RPMI8226 (cell line): ENCODE data around the gene VCL.
A peak's percentile ranks its signal among the peaks of the same experiment; 100 is the strongest.
"Not testable (repeated sequence)": the region's sequence is repeated elsewhere in the genome, so short reads cannot be mapped to it uniquely, and the experiment has no call there.

Experiments used
- DNase-seq: peaks from one replicate; pipeline ENCODE4 v3.0.0-alpha.2; 2015

VCL gene

GRCh38 chr10:74113546-74113945 lies 115.6 kb downstream of the VCL start:
- DNase-seq = no peak

- no peak for DNase-seq
Measured at GRCh38 chr10:74114041-74114448, 116.1 kb downstream of the VCL start.

GRCh38 chr10:74117738-74118137 lies 119.8 kb downstream of the VCL start:
- DNase-seq = no peak

- no peak for DNase-seq
Measured at GRCh38 chr10:74118804-74119203, 120.9 kb downstream of the VCL start.

DNA sequence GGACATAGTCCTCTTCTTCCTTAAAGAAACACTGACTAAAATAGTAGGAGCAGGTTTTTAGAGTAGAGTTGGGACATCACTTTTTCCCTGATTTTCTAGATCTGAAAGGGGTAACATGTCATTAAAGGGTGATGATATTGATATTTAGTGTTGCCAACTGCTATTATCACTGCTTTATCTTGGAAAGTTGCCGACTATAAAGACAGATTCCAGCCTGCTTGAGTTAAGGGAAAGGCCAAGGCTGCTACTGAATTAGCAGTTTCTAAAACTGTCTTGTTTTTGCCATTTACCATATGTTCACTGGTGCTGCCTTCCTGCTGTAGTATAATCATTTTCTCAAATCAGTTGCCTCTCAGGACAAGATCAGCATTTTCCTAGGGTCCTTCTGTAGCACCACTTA lies 123.0 kb downstream of the VCL start:
- DNase-seq = no peak

- no peak for DNase-seq
Measured at GRCh38 chr10:74121368-74121767, 123.5 kb downstream of the VCL start.

GRCh38 chr10:74122060-74122459 lies 124.1 kb downstream of the VCL start:
- DNase-seq = no peak

DNA sequence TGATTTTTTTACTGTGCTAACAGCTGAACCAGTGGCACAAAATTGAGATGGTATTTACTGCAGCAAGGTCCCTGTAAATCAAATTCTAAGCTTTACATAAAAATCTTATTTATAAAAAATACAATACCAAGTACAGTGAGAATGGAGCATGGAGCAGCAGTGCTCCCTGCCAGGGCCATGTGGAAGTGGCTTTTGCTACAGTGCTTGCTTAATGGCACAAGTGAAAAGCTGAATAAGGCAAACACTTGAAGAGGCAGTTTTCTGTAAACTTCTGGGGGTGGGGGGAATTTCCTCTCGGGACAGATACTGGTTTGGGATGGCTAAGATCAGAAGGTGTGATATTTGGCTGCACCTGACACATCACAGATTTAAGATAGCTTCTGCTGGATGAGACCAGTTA lies 125.2 kb downstream of the VCL start:
- DNase-seq = no peak

DNA sequence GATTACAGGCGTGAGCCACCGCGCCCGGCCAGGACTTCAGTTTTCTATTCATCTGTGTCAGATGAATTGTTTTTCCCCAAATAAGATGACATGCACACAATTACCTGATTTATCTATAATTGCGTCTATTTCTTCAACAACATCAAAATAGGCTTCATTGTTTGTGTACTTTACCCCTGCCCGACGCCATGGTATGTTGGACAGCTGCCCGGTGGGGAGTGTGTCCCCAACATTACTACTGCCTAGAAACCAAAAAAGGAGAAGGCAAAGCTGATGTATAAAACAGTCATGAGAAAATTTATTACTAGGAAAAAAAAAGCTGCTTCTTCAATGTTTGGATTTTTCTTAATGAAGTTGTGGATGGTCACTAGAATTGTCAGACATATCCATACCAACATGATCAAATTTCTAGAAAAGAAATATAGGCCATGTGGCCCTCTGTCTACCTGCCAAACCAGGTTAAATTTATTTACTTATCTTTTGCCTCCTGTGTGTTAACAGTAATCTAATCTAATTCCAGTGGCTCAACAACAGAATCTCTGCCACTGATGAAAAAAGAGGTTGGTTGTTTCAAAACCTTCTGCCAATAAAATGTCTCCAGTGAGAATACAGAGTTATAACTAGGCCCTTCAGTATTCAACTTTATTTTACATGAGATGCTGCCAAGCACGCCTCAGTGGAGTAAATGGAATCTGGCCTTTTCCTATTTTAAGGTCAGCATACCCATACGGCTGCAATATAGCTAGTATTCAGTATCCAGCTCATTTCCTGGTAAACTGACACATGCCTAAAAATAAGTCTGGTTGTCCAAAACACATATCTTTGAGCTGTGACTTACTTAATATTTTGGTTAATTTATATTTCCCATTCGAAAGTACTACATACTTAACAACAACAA lies 136.3 kb downstream of the VCL start:
- no peak for DNase-seq

DNA sequence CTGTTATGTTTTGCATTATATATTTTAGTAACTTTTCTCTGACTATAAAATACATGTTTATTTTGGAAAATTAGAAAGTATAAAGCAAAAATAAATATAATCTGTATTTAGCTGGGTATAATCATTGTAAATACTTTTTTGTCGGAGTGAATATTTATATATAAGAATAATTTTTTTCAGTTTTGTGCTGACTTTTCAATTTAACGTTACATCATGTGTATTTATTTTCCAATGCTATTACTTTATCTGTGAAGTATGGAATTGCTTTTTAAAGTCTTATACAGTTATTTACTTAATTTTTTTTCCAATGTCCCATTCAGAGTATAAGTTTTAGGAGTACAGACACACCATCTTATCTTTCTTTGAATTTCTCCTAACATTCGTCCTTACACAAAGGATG lies 137.5 kb downstream of the VCL start:
- no peak for DNase-seq

- no peak for DNase-seq
Measured at GRCh38 chr10:74137992-74138391, 140.1 kb downstream of the VCL start.

DNA sequence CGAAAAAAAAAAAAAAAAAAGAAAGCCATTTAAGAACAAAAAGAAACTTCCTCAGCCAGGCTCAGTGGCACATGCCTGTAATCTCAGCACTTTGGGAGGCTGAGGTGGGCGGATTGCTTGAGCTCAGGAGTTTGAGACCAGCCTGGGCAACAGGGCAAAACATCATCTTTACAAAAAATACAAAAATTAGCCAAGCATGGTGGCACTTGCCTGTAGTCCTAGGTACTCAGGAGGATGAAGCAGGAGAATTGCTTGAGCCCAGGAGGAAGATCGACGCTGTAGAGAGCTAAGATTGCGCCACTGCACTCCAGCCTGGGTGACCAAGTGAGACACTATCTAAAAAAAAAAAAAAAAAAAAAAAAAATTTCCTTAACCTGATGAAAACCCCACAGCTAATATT lies 140.7 kb downstream of the VCL start:
- not testable (repeated sequence) for DNase-seq

GRCh38 chr10:74139981-74140380 lies 142.1 kb downstream of the VCL start:
- DNase-seq = no peak

DNA sequence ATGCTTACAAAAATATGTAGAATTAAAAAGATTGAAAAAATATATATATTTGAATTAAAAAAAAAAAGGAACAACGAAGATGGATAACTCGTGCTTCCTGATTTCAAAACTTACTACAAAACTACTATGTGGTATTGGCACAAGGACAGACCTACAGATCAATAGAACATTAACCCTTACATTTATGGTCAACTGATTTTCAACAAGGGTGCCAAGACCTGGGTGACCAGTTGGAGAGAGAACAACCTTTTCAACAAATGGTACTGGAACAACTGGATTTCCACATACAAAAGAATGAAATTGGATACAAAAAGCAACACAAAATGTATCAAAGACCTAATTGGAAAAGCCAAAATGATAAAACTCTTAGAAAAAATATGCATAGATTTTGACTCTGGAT lies 142.6 kb downstream of the VCL start:
- no peak for DNase-seq

GRCh38 chr10:74145133-74145532 lies 147.2 kb downstream of the VCL start:
- no peak for DNase-seq

DNA sequence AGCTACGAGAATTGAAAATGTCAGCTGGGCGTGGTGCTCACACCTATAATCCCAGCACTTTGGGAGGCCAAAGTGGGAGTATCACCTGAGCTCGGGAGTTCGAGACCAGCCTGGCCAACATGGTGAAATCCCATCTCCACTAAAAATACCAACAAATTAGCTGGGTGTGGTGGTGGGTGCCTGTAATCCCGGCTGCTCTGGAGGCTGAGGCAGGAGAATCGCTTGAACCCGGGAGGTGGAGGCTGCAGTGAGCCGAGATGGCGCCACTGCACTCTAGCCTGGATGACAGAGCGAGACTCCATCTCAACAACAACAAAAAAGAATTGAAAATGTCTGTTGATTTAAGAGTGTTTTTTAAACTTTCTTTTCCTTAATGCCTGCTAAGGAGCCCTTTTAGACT lies 149.1 kb downstream of the VCL start:
- DNase-seq = not testable (repeated sequence)

GRCh38 chr10:74150204-74150989 lies 152.5 kb downstream of the VCL start, which contains the start of gene AP3M1:
Gene AP3M1, minus strand, starts transcription at chr10:74150828. Its CDS starts 12,449 bp downstream, at chr10:74138379.
- peak; percentile 86 for DNase-seq

DNA sequence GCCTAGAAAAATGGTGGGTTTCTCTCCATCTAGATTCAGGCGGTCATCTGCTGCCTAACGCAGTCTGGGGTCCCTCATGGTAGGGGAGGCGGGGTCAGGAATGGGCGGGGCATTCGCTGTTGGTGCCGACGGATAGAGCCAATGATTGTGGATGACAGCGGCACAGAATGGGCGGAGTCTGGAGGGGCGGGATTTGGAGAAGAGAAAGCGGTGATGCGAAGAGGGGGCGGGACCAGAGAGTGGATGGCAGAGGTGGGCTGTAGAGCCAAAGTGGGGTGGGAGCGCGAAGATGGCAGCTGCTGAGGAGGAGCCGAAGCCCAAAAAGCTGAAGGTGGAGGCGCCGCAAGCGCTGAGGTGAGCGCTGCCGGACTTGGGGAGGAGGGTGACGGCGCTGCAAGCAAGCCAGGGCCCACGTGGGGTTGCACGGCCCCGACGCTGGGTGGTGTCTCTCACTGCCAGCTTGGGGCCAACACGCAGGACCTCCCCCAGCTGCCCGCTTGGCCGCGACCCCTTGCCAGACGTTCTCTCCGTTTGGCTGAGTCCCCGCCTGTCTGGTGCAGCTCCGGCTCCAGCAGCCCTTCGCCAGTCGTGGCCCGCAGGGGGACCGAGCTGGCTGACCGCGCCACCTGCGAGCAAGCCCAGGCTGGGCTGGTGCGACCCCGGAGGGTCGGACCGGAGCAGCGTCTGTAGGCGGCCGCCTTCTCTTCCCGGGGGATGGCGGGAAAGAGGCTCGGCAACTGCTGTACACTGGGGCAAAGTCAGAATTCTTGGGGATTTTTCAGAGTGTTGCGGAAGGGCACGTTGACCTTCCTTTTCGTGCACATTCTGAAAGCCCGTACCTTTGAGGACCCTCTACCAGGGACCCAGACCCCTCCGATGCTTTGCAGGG lies 153.3 kb downstream of the VCL start, which contains the start of gene ADK:
TSS of gene ADK (plus strand) at position 232 of the 889 bp plus-strand sequence. CDS start at position 290, 58 bp downstream.
- peak; percentile 97 for DNase-seq

DNA sequence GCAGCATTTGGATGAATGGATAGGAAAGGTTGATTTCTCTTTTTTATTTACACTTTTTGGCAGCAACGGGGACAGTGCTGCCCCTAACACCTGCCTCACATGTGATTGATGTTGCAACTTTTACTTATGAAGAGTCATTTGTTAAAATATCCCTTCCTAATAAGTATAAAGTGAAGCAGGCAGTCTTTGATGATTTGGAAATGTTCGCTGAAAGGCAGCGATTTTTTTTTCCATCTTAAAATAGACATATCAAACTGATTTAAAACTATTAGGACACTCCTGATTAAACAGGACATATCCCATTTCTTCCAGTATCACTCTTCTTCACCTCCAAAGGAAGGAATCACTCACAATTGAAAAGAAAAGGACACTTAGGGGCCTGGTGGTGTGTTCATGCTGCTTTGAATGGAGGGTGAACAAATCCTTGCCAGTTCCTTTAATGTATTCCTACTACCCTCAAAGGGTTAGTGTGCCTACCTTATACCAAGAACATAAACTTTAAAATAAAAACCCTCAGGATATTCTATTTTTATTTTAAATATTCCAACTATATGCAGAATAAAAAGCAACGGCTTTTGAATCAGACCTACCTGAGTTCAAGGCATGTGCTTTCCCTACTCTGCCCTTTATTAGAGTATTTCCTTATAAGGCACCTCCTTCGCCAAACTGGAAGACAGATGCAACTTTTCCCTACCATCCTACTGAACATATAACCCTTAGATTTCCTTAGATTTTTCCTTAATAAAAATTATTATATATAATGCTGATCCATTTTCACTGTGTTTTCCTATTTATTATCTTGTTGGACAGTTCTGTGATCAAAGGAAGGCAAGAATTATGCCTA lies 154.2 kb downstream of the VCL start:
- DNase-seq = no peak

- DNase-seq = no peak
Measured at GRCh38 chr10:74153123-74153522, 155.2 kb downstream of the VCL start.

DNA sequence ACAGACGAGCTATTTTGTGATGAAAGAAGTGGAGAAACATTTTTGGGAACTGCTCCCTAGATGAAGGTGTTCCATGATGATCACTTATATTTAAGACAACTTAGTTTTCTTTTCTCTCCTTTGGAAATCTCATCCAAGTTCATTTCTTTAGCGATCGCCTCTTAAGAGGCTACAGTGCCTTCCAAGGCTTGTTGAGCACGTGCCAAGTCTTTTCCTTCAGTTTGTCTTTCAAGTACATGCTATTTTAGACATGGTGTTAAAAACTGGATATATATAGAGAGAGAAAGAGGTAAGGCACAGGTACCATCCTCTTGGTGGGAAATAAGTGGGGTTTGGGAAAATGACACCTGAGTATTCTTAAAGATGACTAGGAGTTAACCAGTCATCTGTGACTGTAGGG lies 155.8 kb downstream of the VCL start:
- no peak for DNase-seq

- peak; percentile 42 for DNase-seq
Measured at GRCh38 chr10:74156919-74157289, 159.0 kb downstream of the VCL start.
